ENCODE data around the gene PMF1.

PMF1 gene

DNA sequence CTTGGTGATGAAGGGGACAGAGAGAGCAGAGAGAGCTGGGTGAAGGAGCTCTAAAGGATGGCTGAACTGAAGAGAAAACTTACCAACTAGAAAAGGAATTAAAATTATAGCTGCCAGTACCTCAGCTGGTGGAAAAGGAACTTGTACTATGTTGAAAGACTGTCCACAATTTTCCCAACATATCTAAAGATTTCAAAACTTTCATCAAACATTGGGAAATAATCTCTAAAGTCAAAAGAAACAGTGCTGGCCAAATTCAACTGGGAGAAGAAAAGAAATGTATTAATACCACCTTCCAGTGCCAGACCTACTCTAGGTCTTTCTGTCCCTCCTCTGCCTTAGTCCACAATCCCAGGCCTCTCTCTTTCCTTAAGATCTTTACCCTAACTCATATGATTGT lies 63.7 kb downstream of the PMF1 start:
- no peak for DNase-seq

DNA sequence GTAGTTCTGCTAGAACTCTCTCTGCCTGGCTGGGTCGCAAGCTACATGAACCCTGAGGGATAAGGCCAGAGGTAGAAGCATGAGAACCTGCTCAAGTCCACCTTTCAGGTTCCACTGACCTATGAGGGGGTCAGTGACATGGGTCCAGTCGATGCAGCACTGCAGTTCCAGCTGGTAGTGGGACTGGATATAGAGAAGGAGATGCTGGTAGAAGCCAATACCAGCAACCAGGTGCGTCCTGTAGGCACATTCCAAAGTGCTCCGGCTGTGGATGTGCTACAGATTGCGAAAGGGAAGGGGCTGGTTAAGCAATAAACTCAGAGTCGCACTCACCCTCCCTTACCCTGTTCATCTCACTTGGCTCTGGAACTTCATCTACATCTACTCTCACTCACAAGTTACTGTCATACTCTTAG lies 64.2 kb downstream of the PMF1 start:
- DNase-seq = no peak

DNA sequence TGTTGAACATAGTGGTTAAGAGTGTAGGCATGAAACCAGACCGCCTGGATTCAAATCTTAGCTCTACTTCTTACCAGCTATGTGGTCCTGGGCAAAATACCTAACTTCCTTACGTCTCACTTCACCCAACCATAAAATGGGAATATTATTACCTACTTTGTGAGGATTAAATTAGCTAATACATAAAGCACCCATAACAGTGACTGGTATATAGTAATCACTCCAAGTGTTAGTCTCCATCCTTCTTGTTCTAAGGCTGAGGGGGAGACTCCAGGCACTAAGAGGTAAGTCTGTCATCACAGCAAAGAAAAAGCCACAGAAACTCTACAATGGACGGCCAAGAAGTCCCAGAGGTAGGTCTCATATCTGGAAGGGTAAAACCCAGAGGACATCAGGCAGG lies 67.0 kb downstream of the PMF1 start:
- no peak for DNase-seq

DNA sequence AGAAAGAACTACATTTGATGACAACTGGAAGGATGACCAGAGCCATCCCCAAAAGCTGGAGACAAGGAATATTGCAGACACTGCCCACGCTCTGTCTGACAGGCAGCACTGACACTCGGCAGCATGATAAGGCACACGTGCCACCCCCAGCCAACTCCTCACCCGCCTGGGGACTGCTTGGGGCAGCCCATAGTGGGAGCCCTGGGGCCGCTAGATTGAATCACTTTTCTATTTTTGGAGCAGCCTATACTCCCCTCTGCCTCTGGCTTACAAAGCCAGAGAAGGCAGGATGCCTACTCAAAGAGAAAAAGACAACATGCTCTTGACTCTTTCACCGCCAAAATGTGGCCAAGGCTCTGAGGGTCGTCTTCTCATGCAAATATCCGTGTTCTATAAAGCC lies 68.5 kb downstream of the PMF1 start:
- no peak for DNase-seq

DNA sequence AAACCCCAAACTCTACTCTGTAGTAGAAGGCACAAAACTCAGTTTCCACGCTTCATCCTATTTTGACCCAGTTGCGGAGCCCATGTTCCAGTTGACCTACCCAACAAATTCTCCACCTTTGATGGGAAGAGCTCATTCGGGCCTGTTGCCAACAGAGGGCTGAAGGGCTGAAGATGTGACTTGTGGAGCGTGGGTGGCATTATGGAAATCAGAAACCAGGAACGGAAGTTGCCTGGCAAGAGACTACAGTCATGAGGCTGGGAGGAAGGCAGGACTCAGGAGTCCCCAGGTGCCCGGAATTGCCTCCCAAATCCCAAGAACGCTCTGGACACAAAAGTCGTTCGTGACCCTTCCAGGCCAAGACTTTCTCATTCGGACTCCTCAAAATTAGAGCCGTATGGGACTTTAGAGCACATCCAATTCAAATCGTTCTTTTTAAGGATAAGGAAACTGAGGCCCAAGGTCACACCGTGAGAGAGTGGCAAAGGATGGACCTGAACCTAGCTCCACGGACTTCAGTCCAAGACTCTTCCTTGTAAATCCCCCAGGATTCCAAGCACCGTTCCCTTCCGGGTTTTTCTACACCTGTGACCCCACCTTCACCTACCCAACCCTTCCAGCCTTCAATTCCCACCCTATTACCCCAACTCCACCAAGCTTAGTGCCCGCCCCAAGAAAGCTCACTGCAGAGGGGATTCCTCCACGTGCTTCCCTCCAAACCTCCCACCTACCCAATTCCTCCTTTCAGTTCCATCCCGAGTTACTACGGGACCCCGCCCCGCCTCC lies 69.1 kb downstream of the PMF1 start:
- DNase-seq = peak; percentile 26

DNA sequence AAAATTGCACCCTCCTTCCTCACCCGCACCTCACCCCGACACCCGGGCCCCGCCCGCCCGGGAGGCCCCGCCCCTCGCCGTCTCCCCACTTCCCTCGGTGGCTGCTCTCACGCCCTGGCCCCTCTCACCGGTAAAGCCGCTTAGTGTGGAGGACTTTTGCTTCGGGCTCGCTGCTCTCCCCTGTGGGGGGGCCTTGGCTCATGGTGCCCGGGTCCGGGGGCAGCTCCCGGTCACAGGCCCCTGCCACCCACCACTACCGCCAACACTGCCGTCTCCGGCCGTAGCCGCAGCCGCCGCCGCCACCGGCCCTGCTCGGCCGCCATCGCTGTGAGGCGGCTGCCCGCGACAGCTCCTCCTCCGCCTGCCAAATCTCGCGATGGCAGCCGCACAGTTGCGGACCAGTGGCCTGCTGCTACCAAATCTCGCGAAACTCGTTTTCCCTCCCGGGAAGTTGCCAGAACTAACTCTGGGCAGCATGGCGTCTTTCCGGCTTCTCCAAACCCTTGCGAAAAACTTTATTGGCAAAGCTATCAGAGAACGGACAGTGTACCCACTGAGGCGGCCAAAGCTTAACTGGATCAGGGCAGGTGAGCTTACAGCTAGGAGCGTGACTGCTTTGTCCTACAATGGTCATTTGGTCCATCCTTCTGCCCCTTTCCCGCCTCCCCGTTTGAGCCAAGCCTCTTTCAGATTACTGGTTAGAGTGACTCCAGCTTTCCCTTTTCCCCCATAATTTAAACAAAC lies 69.8 kb downstream of the PMF1 start, which contains the start of gene SMG5:
Gene SMG5, minus strand, starts transcription at position 347 of the 744 bp plus-strand sequence. Its CDS starts 145 bp downstream, at position 202.
- DNase-seq = peak; percentile 85

DNA sequence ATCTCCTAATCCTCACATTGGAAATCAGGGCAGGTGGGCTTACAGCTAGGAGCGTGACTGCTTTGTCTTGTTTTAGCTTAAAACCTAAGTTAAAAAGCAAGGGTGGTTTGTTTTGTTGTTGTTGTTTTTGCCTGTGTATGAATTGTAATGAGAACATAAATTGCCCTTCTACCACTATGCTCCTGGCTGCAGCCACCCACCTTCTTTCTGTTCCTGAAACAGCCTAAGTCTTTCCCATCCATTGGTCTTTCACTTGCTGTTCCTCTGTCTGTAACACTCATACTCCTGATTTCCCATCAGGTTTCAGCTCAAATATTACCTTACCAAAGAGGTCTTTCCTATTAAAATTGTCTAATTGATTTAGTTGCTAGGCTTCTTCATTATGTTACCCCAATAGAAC lies 70.7 kb downstream of the PMF1 start:
- DNase-seq = no peak

DNA sequence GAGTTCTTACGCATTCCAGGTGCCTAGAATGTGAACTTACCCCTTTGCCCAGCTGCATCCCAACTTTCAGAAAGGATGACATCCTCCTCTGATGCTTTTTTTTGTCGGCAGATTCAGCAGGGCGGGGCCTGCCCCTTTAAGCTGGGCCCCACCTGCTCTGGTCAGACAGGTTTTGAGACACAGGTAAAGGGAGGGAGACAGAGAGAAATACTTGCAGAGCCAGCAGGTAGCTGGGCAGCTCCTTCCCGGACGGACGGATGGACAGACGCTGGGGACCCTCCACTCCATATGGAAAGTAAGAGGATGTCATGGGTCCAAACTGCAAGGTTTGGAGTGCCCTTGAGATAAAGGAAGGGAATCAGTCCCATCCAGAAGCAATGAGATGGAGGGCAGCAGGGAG lies 71.3 kb downstream of the PMF1 start, which contains the start of gene TMEM79:
Gene TMEM79, plus strand, starts transcription at position 214 of the 400 bp plus-strand sequence. CDS start 902 bp downstream, outside the sequence.
- DNase-seq = no peak

DNA sequence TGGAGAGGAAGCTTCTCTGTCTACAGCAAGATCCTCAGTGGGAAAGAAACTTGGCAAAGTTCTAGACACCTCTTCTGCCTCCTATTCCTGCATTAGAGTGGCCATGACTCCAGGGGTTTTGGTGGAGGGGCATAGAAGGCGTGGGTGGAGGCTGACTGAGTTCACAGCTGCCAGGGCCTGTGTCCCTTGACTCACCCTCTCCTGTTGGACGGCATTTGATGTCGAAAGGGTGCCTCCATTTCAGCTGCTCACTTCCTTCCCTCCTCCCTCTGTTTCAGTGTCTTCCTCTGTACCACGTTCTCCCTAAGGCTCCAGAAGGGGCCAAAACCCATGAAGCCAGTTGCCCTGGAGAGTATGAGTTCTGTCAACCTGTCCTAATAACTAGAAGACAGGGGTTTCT lies 72.0 kb downstream of the PMF1 start:
- no peak for DNase-seq

DNA sequence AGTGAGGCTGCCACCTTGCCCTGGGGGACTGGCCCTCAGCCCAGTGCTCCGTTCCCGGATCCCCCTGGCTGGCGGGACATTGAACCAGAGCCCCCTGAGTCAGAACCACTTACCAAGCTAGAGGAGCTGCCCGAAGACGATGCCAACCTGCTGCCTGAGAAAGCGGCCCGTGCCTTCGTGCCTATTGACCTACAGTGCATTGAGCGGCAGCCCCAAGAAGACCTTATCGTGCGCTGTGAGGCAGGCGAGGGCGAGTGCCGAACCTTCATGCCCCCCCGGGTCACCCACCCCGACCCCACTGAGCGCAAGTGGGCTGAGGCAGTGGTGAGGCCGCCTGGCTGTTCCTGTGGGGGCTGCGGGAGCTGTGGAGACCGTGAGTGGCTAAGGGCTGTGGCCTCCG lies 72.6 kb downstream of the PMF1 start:
- DNase-seq = no peak

DNA sequence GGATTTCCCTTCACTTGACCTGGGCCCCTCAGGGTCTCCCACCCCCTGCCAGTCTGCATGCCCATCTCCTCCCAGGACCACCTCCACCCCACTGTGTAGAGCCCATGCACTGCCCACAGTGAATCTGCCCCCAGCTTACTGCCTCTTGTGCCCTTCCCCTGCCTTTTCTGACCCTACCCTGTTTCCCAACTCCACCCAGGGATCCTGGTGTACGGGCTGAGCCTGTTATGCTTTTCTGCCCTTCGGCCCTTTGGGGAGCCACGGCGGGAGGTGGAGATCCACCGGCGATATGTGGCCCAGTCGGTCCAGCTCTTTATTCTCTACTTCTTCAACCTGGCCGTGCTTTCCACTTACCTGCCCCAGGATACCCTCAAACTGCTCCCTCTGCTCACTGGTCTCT lies 73.3 kb downstream of the PMF1 start:
- DNase-seq = no peak

All from NCI-H2029 treated with DMSO at 0.1 percent for 48 hours (cell line).